Activated CD4-positive, alpha-beta T cell treated with anti-CD3 and anti-CD28 coated beads, Interleukin-2, amount 50 U/mL, for 24 hours (primary cell): ENCODE data around the gene TMEM74B.
"Not testable (repeated sequence)": the region's sequence is repeated elsewhere in the genome, so short reads cannot be mapped to it uniquely, and the experiment has no call there.

Experiments used
- DNase-seq, 2 donors: peaks; one replicate each; pipeline ENCODE4 v3.0.0-alpha.2; 2020; ENCODE audit warnings: low read depth in 1 of 2, low spot score in 1 of 2

TMEM74B gene

GRCh38 chr20:1184638-1185315 lies at the start of gene TMEM74B:
Gene TMEM74B (minus strand): TSS chr20:1184981. CDS start chr20:1183801, 1,180 bp downstream.
- DNase-seq, result no peak

GRCh38 chr20:1232286-1233111 lies 47.7 kb upstream of the TMEM74B start:
- no peak for DNase-seq

- no peak for DNase-seq
These were observed 44.8 kb upstream of the TMEM74B start for GRCh38 chr20:1229541-1229940.

GRCh38 chr20:1225783-1226654 lies 41.2 kb upstream of the TMEM74B start, which contains the start of gene RAD21L1:
Gene RAD21L1 (plus strand): TSS chr20:1226044. CDS start chr20:1228454, 2,410 bp downstream.
- DNase-seq, result peak; percentile 68 to 80

GRCh38 chr20:1225263-1225782 lies 40.5 kb upstream of the TMEM74B start:
- DNase-seq, result peak in 1 of 2 donors; percentile 6

GRCh38 chr20:1224205-1224890 lies 39.6 kb upstream of the TMEM74B start:
- no peak for DNase-seq

- not testable (repeated sequence) for DNase-seq
These were observed 38.0 kb upstream of the TMEM74B start for GRCh38 chr20:1222750-1223149.

GRCh38 chr20:1216527-1217427 lies 32.0 kb upstream of the TMEM74B start:
- not testable (repeated sequence) for DNase-seq

- DNase-seq, result peak; percentile 11 to 35
These were observed 30.8 kb upstream of the TMEM74B start for GRCh38 chr20:1215386-1216170.

- no peak for DNase-seq
These were observed 30.1 kb upstream of the TMEM74B start for GRCh38 chr20:1214838-1215261.

GRCh38 chr20:1212607-1213396 lies 28.0 kb upstream of the TMEM74B start:
- DNase-seq, result peak; percentile 40 to 61

- no peak for DNase-seq
These were observed 27.2 kb upstream of the TMEM74B start for GRCh38 chr20:1212023-1212422.

- DNase-seq, result no peak
These were observed 25.7 kb upstream of the TMEM74B start for GRCh38 chr20:1210501-1210900.

- DNase-seq, result no peak
These were observed 24.9 kb upstream of the TMEM74B start for GRCh38 chr20:1209447-1210387.

- DNase-seq, result no peak
These were observed 22.6 kb upstream of the TMEM74B start for GRCh38 chr20:1207293-1207878.
